ENCODE results near the gene FYB1.

DNA sequence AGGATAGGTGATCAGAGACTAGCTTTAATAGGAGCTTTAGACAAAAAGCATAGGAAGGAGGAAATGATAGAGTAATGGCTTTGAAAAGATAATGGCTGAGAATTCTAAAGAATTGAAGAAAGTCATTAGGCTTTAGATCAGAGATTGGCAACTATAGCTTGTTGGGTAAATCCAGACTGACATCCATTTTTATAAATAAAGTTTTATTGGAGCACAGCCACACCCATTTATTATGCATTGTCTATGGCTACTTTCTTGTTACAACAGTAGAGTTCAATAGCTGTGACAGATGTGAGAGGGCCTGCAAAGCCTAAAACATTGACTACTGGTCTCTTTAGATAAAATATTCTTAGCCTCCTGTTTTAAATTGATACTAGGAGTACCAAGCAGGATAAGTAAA, 40.7 kb upstream of the FYB1 start:
- no peak for TF ChIP-seq CTCF (IDR thresholded peaks at IDR 0.05)
- TF ChIP-seq POLR2A (IDR thresholded peaks at IDR 0.05) = no peak

Data from heart left ventricle (tissue), 13 donors.